Activated naive CD8-positive, alpha-beta T cell (primary cell): ENCODE measurements around the gene CLSTN1.
"Not testable (repeated sequence)": the region's sequence is repeated elsewhere in the genome, so short reads cannot be mapped to it uniquely, and the experiment has no call there.

Experiments
- H3K27ac Mint-ChIP-seq: one replicate; pipeline ENCODE4 v1.8.0; 2021; ENCODE audit warnings: mixed read lengths
- H3K27me3 Mint-ChIP-seq: one replicate; pipeline ENCODE4 v1.8.0; 2021; ENCODE audit warnings: mixed read lengths
- H3K36me3 Mint-ChIP-seq: one replicate; pipeline ENCODE4 v1.8.0; 2021; ENCODE audit warnings: mixed read lengths
- H3K4me1 Mint-ChIP-seq: one replicate; pipeline ENCODE4 v1.8.0; 2021; ENCODE audit warnings: low read depth, mixed read lengths
- H3K4me3 Mint-ChIP-seq: one replicate; pipeline ENCODE4 v1.8.0; 2021; ENCODE audit warnings: mild to moderate bottlenecking, mixed read lengths
- H3K9me3 Mint-ChIP-seq: one replicate; pipeline ENCODE4 v1.8.0; 2021; ENCODE audit warnings: low read depth, mixed read lengths

The CLSTN1 gene

DNA sequence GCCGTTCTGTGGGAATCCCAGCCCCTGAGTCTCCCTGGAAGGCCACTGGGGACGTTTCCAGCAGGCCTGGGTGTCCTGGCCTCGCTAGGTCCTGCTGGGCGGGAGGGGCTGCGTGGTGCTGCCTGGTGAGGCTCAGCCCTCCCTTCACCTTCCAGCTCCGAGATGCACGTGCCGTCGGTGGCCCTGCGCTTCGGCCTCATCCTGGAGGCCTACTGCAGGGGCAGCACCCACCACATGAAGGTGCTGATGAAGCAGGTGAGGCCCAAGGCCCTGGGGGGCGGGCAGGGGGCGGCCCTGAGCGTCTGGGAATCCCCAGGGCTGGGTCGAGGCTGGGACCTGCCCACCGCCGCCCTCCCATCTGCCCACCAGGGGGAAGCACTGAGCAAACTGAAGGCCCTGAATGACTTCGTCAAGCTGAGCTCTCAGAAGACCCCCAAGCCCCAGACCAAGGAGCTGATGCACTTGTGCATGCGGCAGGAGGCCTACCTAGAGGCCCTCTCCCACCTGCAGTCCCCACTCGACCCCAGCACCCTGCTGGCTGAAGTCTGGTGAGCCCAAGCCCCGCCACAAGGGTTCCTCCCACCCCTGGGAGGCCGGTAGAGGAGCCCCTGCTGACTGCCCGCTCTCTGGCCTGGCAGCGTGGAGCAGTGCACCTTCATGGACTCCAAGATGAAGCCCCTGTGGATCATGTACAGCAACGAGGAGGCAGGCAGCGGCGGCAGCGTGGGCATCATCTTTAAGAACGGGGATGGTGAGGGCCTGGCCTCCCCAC lies 102.0 kb downstream of the CLSTN1 start:
- H3K27me3 Mint-ChIP-seq = no peaks in the 10 kb centered on the region
- H3K27ac Mint-ChIP-seq = peak overlapping the region; percentile 64
- peaks cover 63% of the 10 kb centered on the region for H3K4me1 Mint-ChIP-seq
- H3K4me3 Mint-ChIP-seq = peak overlapping the region; percentile 66
- H3K36me3 Mint-ChIP-seq = peaks cover 4% of the 10 kb centered on the region
- no peaks in the 10 kb centered on the region for H3K9me3 Mint-ChIP-seq

DNA sequence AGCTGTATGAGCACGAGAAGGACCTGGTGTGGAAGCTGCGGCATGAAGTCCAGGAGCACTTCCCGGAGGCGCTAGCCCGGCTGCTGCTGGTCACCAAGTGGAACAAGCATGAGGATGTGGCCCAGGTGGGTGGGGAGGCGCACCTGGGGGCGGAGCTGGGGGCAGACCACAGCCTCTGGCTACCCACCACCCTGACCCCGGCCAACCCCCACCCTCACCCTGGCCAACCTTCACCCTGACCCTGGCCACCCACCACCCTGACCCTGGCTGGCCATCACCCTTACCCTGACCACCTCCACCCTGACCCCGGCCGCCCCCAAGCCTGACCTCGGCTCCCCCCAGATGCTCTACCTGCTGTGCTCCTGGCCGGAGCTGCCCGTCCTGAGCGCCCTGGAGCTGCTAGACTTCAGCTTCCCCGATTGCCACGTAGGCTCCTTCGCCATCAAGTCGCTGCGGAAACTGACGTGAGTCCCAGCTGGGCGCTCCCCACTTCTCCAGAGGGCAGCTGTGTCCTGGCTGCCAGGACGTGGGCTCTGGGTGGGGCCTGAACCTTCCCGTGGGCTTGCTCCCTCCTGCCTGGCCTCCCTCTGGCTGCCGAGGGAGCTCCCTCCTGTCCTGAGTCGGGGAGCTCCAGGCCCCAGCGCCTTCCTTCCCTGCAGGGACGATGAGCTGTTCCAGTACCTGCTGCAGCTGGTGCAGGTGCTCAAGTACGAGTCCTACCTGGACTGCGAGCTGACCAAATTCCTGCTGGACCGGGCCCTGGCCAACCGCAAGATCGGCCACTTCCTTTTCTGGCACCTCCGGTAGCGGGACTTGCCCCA lies 102.8 kb downstream of the CLSTN1 start:
- Mint-ChIP-seq H3K9me3 (no peaks in the 10 kb centered on the region), H3K4me1 (peaks cover 65% of the 10 kb centered on the region), H3K4me3 (peak overlapping the region; percentile 66), H3K27ac (peak overlapping the region; percentile 64), H3K27me3 (no peaks in the 10 kb centered on the region), H3K36me3 (peaks cover 4% of the 10 kb centered on the region)

DNA sequence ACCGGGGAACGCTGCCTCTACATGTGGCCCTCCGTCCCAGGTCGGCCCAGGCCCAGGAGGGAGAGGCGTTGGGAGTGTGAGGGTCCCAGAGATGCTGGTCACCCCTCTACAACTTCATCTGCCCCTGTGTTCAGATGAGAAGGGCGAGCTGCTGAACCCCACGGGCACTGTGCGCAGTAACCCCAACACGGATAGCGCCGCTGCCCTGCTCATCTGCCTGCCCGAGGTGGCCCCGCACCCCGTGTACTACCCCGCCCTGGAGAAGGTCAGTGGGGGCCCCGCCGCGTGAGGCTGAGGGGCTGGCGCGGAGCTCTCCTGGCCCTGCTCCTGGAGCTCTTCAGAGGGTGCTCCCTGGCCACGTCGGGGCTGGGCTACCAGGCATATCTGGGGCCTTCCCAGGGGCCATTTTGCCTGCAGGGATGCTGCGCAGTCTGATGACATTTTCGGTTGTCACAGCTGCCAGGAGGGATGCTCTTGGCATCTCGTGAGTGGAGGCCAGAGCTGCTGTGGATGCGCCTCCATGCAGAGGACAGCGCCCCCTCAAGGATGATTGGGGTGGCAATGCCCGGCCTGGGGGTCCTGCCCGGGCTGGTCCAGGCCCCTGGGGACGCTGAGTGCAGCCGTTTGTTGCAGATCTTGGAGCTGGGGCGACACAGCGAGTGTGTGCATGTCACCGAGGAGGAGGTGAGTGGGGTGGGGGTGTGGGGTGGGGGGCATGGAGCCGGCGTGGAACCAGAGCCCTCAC lies 103.6 kb downstream of the CLSTN1 start:
- Mint-ChIP-seq H3K36me3 (peaks cover 4% of the 10 kb centered on the region), H3K9me3 (no peaks in the 10 kb centered on the region), H3K27ac (peak overlapping the region; percentile 79), H3K4me1 (peaks cover 69% of the 10 kb centered on the region), H3K4me3 (peak overlapping the region; percentile 40), H3K27me3 (no peaks in the 10 kb centered on the region)

DNA sequence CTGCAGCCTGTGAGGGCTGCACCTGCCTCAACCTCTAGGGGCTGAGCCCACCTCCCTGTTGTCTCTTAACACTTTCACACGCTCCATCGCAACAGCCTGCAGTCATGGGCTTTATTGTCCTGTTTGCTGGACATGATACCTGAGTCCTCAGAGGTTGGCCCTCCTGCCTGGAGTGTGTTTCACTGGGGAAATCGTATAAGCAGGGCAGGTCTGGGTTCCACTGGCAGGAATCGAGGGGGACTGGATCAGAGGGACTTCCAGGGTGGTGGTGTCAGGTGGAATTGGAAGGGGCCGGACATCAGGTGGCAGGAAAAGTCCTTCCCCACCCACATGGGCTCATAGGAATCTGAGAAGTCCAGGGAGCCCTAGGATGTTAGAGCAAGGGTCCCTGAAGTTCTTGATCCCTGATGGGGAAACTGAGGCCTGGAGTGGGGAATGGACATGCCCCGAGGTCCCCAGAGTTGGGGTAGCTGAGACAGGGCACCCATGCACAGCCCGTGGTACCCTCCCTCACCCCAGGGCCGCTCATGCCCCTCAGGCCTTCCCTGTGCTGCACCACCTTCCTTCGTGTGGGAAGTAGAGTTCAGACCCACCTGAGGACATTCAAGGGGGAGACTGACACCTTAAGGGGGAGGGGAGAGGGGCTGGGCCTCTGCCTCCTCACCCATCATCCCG lies 105.6 kb downstream of the CLSTN1 start:
- Mint-ChIP-seq H3K4me3 (peak overlapping the region; percentile 88), H3K27ac (peak overlapping the region; percentile 96), H3K27me3 (no peaks in the 10 kb centered on the region), H3K36me3 (no peaks in the 10 kb centered on the region), H3K9me3 (no peaks in the 10 kb centered on the region), H3K4me1 (peaks cover 63% of the 10 kb centered on the region)

DNA sequence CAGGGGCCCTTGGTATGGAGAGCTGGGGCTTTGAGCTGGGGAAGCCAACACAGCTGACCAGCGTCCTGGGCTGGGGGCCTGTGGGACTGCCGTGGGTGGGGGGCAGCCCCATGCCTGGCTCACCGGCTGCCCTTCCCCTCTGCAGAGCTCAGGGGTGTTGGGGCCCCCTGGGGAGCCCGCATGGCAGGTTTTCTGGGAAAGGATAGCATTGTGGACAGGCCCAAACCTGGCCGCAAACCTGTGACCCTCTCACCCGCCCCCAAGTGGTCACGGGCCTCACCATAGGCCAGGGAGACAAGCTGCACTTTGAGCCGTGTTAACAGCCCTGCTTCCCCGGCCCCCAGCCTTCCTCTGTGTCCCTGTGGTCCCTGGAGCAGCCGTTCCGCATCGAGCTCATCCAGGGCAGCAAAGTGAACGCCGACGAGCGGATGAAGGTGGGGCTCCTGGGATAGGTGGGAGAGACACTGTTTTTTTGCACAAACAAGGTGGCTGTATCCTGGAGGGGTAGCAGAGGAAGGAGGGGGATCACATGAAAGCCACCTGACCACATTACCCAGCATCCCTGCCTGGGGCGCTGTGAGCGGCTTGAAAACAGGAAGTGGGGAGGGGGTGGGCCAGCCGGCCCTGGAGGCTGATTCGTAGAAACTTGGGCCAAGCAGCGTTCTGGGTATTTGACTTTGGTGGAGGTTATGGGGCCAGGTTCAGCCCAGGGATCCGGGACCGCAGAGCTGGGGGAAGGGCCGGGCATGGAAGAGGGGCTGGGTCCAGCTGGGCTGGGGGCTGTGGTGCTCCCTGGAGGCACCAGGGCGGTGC lies 106.4 kb downstream of the CLSTN1 start:
- peak overlapping the region; percentile 96 for H3K27ac Mint-ChIP-seq
- H3K9me3 Mint-ChIP-seq = no peaks in the 10 kb centered on the region
- H3K27me3 Mint-ChIP-seq = no peaks in the 10 kb centered on the region
- peaks cover 70% of the 10 kb centered on the region for H3K4me1 Mint-ChIP-seq
- peak overlapping the region; percentile 88 for H3K4me3 Mint-ChIP-seq
- no peaks in the 10 kb centered on the region for H3K36me3 Mint-ChIP-seq

DNA sequence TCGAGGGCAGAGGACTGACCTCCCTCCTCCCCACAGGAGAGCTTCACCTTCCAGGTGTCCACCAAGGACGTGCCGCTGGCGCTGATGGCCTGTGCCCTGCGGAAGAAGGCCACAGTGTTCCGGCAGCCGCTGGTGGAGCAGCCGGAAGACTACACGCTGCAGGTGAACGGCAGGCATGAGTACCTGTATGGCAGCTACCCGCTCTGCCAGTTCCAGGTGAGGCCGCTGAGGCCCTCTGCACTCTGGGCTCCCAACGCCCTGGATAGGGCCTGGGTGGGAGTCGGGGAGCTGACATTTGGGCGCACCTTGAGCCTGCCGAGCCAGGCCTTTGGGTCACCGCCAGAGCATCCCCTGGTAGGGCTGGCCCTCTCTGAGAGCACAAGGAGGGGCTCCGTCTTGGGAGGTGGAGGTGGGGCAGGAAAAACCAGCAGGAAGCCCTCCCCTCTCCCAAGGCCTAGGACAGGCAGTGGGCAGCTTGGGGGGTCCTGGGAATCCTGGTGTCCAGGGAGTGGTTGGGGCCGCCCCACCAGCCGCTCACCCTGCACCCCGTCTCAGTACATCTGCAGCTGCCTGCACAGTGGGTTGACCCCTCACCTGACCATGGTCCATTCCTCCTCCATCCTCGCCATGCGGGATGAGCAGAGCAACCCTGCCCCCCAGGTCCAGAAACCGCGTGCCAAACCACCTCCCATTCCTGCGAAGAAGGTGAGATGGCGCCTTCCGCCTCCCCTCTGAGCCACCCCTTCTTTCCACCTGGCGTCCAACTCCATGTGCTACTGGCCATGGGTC lies 107.2 kb downstream of the CLSTN1 start:
- Mint-ChIP-seq H3K36me3 (no peaks in the 10 kb centered on the region), H3K27me3 (no peaks in the 10 kb centered on the region), H3K4me1 (peaks cover 72% of the 10 kb centered on the region), H3K27ac (peak overlapping the region; percentile 96), H3K9me3 (no peaks in the 10 kb centered on the region), H3K4me3 (peak overlapping the region; percentile 88)

DNA sequence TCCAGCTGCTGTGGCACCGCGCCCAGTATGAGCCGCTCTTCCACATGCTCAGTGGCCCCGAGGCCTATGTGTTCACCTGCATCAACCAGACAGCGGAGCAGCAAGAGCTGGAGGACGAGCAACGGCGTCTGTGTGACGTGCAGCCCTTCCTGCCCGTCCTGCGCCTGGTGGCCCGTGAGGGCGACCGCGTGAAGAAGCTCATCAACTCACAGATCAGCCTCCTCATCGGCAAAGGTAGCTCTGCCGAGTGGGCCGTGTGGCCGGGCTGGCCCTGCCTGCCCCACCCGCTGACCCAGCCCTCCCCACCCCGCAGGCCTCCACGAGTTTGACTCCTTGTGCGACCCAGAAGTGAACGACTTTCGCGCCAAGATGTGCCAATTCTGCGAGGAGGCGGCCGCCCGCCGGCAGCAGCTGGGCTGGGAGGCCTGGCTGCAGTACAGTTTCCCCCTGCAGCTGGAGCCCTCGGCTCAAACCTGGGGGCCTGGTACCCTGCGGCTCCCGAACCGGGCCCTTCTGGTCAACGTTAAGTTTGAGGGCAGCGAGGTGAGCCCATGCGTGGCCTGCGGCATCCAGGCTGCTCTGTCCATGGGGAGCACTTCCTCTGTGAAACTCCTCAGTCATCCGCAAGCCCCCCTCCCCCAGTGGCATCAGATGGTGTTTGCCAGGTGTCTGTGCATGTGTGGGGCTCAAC lies 108.1 kb downstream of the CLSTN1 start:
- Mint-ChIP-seq H3K9me3 (no peaks in the 10 kb centered on the region), H3K36me3 (peaks cover 4% of the 10 kb centered on the region), H3K4me1 (peaks cover 72% of the 10 kb centered on the region), H3K27me3 (no peaks in the 10 kb centered on the region), H3K27ac (peak overlapping the region; percentile 96), H3K4me3 (peak overlapping the region; percentile 88)

DNA sequence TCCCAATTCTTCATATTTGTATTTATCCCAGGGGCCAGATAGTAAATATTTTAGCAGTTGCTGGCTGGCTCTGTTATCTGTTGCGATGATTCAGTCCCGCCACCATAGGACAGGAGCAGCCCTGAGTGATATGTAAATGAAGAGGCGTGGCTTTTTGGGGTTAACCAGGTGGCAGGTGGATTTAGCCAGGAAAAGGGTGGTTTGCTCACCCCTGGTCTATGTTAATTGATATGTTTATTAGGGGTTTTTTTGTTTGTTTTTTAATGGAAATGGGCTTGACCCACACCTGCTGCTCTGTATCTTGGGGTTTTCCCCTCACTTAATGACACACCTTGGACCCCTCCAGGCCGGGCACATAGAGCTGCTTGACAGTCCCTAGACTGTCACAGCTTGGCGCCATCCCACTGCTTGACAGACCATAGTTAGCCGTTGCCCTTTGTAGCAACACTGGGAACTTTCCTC lies 109.5 kb downstream of the CLSTN1 start:
- H3K4me3 Mint-ChIP-seq = peak overlapping the region; percentile 71
- peaks cover 8% of the 10 kb centered on the region for H3K36me3 Mint-ChIP-seq
- H3K9me3 Mint-ChIP-seq = no peaks in the 10 kb centered on the region
- no peaks in the 10 kb centered on the region for H3K27me3 Mint-ChIP-seq
- peak overlapping the region; percentile 87 for H3K27ac Mint-ChIP-seq
- H3K4me1 Mint-ChIP-seq = peaks cover 66% of the 10 kb centered on the region

DNA sequence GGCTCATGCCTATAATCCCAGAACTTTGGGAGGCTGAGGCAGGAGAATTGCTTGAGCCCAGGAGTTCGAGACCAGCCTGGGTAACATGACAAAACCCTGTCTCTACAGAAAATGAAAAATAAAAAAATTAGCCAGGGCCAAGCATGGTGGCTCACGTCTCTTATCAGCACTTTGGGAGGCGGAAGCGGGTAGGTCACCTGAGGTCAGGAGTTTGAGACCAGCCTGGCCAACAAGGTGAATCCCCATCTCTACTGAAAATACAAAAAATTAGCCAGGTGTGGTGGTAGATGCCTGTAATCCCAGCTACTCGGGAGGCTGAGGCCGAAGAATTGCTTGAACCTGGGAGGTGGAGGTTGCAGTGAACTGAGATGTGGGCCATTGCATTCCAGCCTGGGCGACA lies 111.0 kb downstream of the CLSTN1 start:
- H3K9me3 Mint-ChIP-seq, H3K27me3 Mint-ChIP-seq, H3K36me3 Mint-ChIP-seq, H3K4me3 Mint-ChIP-seq: not testable (repeated sequence)
- peak overlapping the region; percentile 72 for H3K27ac Mint-ChIP-seq
- H3K4me1 Mint-ChIP-seq = peaks cover 56% of the 10 kb centered on the region

DNA sequence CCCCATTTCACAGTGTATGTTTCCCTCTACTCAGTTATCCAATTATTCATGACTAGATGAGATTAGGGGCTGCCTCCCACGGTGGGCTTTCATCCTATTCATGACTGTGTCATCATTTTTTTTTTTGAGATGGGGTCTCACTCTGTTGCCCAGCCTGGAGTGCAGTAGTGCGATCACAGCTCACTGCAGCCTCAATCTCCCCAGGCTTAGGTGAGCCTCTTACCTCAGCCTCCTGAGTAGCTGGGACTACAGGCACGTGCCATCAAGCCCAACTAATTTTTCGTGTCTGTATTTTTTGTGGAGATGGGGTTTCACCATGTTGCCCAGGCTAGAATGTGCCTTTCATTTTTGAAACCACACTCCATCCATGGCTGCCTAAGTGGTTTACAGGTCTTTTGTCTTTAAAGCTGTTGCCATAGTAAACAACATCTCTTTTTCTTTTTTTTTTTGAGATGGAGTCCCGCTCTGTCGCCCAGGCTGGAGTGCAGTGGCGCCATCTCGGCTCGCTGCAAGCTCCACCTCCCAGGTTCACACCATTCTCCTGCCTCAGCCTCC lies 112.2 kb downstream of the CLSTN1 start:
- H3K36me3 Mint-ChIP-seq = peaks cover 8% of the 10 kb centered on the region
- peak overlapping the region; percentile 64 for H3K27ac Mint-ChIP-seq
- peaks cover 54% of the 10 kb centered on the region for H3K4me1 Mint-ChIP-seq
- H3K9me3 Mint-ChIP-seq = no peaks in the 10 kb centered on the region
- peak overlapping the region; percentile 17 for H3K4me3 Mint-ChIP-seq
- H3K27me3 Mint-ChIP-seq = no peaks in the 10 kb centered on the region

DNA sequence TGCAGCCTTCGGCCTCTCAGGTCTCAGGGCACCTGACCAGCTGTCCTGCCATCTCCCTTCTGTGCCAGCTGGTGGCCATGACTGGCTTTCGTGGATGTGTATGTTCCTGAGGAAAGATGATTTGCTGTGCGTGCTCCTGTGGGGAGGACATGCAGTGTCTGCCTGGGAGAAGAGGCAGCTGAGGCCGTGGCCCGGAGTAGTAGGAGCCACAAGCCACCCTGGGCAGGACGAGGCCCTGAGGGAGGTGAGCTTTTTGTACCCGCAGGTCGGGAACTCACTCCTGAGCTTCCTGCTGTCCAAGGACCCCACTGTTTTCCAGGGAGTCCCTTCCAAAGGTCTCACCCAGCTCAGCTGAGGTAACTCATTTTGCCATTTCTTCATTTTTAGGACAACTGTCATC lies 113.7 kb downstream of the CLSTN1 start:
- Mint-ChIP-seq H3K36me3 (peaks cover 8% of the 10 kb centered on the region), H3K27ac (peak overlapping the region; percentile 76), H3K4me3 (no peak overlapping the region), H3K4me1 (peaks cover 53% of the 10 kb centered on the region), H3K27me3 (no peaks in the 10 kb centered on the region), H3K9me3 (no peaks in the 10 kb centered on the region)

DNA sequence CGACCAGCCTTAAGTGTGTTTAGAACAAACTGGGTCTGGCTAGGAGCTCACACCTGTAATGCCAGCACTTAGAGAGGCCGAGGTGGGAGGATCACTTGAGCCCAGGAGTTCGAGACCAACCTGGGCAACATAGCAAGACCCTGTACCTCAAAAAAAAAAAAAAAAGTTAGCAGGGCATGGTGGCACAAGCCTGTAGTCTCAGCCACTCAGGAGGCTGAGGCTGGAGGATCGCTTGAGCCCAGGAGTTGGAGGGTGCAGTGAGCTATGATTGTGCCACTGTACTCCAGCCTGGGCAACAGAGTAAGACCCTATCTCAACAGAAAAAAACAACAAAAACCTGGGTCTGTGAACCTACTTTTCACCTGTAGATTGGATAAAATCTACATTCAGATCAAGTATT lies 117.6 kb downstream of the CLSTN1 start:
- H3K4me3 Mint-ChIP-seq = no peak overlapping the region
- peaks cover 13% of the 10 kb centered on the region for H3K36me3 Mint-ChIP-seq
- H3K27me3 Mint-ChIP-seq = no peaks in the 10 kb centered on the region
- H3K4me1 Mint-ChIP-seq = peaks cover 55% of the 10 kb centered on the region
- no peaks in the 10 kb centered on the region for H3K9me3 Mint-ChIP-seq
- H3K27ac Mint-ChIP-seq = peak overlapping the region; percentile 41
